Choroid plexus epithelial cell (primary cell): ENCODE data around the gene KLHL14.
A peak's percentile ranks its signal among the peaks of the same experiment; 100 is the strongest.

ENCODE experiments used
- DNase-seq: peaks from one replicate; pipeline ENCODE4 v3.0.0-alpha.2; 2010; ENCODE audit warnings: low read depth
- H3K4me3 ChIP-seq: 2 replicates; pipeline ENCODE4 v1.5.1; 2011; ENCODE audit warnings: low read depth, mild to moderate bottlenecking, control low read depth, low read length, moderate library complexity
- CTCF ChIP-seq: conservative IDR thresholded peaks from 2 replicates; pipeline ENCODE4 v1.5.1; 2011; ENCODE audit warnings: low read depth, mild to moderate bottlenecking, control low read depth, inconsistent platforms, low read length, moderate library complexity

Gene KLHL14

GRCh38 chr18:32777049-32777448 is 4.2 kb upstream of the KLHL14 start:
- DNase-seq, result peak; percentile 8
- TF ChIP-seq CTCF, result no peak
- H3K4me3 ChIP-seq, result no peak overlapping the region

- no peak overlapping the region for H3K4me3 ChIP-seq
- no peak for DNase-seq
- TF ChIP-seq CTCF, result no peak
Observed at GRCh38 chr18:32776561-32776960, 3.7 kb upstream of the KLHL14 start.

- H3K4me3 ChIP-seq, result no peak overlapping the region
- no peak for DNase-seq
- no peak for TF ChIP-seq CTCF
Observed at GRCh38 chr18:32775628-32776027, 2.8 kb upstream of the KLHL14 start.

- no peak for DNase-seq
- no peak for TF ChIP-seq CTCF
- no peak overlapping the region for H3K4me3 ChIP-seq
Observed at GRCh38 chr18:32773382-32773712, 524 bp upstream of the KLHL14 start.

GRCh38 chr18:32771871-32772580 is 797 bp downstream of the KLHL14 start:
- H3K4me3 ChIP-seq, result peak overlapping the region; percentile 37
- no peak for DNase-seq

GRCh38 chr18:32771169-32771751 is 1.6 kb downstream of the KLHL14 start:
- H3K4me3 ChIP-seq, result peak overlapping the region; percentile 4
- TF ChIP-seq CTCF, result no peak
- peak; percentile 4 for DNase-seq

More at GRCh38 chr18:32771871-32772580, 797 bp downstream of the KLHL14 start:
- TF ChIP-seq CTCF, result no peak

GRCh38 chr18:32770666-32771168 is 2.1 kb downstream of the KLHL14 start:
- no peak overlapping the region for H3K4me3 ChIP-seq
- TF ChIP-seq CTCF, result no peak
- DNase-seq, result no peak
